Left forelimb (tissue), 1 donor: Measurements from ENCODE around the gene ADAMTS2.

Experiments
- DNase-seq: peaks from one replicate; pipeline ENCODE4 v3.0.0-alpha.2; 2018; ENCODE audit warnings: low spot score

Gene ADAMTS2

DNA sequence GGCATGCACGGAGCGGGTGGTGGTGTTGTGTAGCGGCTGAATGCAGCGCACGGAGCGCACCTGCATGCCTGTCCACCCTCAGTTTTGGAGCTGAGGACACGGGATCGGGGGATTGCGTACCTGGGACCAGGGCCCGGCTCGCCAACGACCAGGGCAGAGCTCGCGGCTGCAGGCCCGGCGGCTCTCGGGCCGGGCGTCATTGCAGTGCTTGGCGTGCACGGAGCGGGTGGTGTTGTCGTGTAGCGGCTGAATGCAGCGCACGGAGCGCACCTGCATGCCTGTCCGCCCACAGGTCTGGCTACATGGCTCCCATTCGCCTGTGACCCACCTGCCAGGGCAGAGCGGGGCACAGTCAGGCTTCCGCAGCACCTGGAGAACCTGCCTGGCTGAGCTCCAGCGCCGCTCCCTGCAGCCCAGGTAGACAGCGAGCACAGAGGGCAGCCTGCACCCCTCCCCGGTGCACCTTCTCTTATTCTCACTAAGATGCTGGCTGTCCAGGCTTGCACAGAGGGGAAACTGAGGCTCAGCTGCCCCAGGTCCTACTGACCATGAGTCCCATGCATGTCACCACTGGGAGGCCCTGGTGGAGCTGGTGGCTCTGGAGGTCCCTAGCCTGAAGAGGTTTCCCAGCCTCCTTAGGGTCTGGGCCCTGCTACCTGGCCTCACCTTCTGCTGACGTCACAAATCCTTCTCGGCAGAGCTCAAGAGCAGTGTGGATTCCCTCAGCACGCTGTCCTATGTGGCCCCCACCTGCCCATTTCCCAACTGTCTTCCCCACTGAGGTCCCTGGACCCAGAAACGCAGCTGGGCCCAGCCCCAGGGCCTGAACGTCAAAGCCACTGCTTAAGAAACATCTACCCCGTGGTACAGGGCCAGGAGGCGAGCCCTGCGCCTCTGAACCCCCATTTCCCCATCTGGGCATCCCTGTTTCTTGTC is 220.1 kb downstream of the ADAMTS2 start:
- DNase-seq, result peak; percentile 51

DNA sequence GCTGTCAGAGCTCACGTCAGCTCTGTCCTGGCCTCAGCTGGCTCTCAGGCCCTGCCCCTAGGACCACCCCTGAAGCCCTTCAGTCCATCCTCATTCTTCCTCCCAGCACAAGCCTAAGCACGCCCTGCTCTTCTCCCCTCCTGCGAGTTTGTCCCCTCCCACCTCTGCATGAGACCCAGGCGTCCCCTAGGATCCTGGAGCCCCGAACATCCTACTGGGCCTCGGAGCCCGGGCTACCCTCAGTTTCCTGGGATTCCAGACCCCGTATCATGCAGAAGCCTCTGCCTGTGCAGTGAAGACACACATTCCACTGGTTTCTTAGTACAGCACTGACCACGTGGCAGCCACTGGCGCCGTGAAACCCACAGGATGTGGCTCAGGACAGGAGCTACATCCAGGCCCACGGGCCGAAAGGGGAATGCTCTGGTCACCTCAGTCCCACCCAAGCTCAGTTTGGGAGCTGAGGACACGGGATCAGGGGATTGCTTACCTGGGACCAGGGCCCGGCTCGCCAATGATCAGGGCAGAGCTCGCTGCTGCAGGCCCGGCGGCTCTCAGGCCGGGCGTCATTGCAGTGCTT is 220.9 kb downstream of the ADAMTS2 start:
- peak; percentile 52 for DNase-seq

- peak; percentile 31 for DNase-seq
Observed at GRCh38 chr5:179123491-179124272, 221.6 kb downstream of the ADAMTS2 start.

- DNase-seq, result no peak
Observed at GRCh38 chr5:179123109-179123426, 222.2 kb downstream of the ADAMTS2 start.

DNA sequence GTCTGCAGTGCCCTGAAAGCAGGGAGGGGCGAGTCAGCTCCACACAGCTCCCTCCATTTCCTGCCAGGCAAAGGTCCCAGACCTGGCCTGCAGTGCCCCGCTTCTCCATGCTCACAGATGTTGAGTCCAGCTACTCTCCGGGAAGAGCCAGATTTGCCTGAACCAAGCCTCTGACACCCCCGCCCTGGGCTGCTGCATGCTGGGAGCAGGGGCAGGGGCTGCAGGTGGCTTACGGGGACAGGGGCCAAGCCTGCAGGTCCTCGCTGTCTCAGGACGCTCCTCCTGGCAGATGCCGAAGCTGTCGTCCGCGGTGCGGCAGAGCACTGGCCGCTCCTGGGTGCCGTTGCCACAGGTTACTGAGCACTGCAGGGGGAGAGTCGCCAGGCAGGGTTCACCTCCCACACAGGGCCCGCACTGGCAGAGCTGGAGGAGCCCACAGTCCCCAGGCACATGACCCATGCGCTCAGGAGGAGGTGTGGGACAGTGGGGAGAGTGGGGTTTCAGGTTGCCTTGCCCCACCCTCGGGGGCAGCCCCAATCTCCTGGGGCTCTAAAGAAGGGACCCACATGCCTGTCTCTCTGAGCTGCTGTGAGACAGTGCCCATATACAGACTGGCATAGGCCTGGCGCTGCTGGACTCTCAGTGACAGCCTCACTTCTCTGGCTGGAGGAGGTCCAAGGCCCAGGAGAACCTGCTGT is 222.7 kb downstream of the ADAMTS2 start:
- DNase-seq, result peak; percentile 49

DNA sequence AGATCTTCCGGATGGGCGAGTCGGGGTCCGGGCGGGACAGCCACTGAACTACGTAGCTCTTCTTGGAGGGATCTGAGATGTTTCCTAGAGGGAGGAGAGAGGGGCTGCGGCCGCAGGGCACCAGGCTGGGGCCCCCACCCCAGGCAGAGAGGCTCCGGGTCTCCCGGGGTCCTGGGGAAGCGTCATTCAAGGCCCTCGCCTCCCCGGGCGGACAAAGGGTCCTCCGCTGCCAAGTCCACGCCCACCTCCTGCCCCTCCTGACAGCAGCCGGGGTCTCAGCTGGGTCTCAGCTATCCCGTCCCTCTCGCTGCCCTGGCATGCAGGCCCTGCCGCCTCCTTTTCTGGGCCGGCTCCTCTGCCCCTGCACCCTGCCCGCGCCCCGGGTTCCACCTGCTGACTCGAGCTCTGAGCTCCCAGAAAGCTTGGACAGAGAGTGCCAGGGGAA is 223.6 kb downstream of the ADAMTS2 start:
- peak; percentile 62 for DNase-seq

DNA sequence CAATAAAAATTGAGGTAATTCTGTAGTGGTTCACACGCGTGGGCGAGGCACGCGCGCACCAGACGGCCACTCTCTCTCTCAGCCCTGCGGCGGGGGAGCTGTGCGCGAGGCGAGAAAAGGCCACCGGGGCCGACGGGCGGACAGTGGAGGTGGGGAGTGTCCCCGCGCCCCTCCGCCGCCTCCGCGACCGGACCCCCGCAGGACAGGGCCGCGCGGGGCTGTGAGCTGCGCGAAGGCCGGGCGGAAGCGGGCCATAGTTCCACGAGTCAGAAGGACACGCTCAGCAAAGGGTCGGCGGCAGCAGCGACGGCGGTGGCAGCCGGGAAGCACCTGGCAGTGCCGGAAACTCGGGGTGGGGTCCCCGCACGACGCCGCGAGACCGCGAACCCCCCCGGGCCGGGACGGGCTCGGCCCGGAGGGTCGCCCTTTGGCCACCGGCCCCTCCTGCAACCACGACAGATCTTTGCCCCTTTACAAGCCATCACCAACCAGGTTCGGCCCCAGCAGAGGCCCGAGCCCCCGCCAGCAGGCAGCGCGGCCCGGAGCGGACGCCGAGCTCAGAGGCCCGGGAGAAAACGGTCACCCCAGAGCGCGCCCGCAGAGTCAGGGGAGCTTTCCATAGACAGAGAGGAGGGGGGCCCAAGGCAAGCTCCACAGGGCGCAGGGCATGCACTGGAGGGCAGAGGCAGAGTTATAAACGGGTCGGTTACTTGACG is 224.2 kb downstream of the ADAMTS2 start:
- DNase-seq, result peak; percentile 31

- peak; percentile 34 for DNase-seq
Observed at GRCh38 chr5:179120421-179120861, 224.8 kb downstream of the ADAMTS2 start.

DNA sequence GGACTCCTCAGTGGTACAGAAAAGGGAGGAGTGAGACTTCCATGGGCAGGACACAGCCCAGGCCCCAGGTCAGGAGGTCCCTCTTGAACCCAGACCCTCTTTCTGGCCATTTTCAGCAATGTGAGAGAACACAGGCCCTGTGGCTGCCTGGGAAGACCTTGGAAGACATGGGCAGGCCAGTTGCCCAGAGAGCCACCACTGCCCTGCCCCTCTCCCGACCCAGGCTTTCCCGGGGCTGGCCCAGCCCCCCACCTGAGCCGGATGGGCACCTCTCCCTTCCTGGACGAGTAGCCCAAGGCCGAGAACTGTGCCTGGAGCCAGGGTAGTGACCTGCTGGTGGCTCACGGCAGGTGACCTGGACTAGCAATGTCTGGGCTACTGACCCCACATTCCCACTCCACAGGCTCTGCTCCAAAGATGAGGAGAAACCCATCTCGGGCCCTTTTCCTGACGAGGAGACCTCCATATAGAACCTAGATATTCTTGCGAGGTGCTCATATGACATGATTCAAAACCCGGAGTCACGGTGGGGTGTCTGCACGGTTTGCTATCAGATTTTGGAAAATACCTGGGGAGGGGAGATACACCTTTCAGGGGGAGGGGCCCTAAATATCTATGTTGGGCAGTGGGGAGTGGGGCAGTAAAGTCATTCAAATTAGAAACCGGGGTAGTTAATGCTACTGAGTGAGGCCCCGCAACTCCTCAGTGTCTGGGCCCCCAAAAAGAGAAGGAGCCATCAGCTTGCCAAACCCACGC is 225.7 kb downstream of the ADAMTS2 start:
- peak; percentile 63 for DNase-seq

DNA sequence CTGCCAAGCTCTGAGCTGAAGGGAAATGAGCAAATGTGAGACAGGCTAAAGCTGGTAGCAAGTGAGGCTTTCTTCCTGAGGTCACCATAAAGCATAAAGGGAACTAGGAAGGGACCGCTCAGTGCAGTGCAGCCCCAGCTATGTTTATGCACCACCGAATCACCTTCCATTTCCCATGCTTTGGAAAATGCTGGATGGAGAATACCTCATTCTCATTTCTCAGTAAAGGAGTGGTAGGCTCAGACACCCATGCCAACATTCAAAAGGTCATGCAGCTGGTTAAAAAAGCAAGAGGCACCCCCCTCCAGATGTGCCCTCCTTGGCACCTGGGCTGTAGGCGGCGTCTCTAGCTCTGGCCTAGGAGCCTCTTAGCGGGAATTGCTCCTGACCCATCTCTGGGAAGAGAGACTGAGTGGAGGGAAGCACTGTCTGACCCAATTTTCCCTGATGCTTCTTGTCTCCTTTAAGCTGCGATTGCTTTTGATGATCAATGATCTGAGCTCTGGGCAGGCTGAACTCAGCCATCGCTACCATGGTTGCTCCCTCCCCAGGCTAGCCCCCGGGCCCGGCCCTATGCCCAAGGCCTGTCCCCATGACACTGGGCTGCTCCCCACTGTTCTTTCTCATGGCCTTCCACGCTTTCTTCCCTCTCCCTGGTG is 226.4 kb downstream of the ADAMTS2 start:
- peak; percentile 25 for DNase-seq

- no peak for DNase-seq
Observed at GRCh38 chr5:179118338-179118737, 226.9 kb downstream of the ADAMTS2 start.

DNA sequence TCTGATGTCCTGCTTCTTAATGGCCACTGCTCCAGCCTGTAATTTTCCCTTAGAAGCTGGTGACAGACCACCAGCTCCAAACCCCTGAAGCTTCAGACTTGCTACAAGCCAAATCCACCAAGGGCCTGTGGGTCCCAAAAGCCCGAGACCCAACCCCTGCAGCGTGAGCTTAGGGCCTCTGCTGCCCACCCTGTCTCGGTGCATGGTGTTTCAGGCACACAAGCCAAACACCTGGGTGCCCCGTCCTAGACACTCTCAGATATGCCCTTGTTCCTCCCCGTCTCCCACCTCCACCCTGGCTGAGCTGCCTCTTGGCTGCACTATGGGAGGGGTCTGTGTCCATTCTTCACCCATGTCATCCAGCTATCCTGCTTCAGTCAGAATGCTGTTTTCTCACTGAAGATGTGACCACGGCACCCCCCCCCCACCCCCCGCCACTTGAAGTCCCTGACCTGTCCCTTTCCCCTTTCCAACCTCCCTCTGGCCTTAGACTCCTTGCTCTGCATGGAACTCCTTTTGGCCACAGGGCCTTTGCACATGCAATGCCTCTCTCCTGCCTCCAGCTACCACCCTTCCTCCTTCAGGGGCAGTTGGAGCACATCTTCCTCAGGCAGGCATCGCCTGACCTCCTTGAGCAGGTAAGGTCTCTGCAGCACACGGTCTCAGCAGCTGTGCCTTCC is 229.3 kb downstream of the ADAMTS2 start:
- DNase-seq, result no peak

DNA sequence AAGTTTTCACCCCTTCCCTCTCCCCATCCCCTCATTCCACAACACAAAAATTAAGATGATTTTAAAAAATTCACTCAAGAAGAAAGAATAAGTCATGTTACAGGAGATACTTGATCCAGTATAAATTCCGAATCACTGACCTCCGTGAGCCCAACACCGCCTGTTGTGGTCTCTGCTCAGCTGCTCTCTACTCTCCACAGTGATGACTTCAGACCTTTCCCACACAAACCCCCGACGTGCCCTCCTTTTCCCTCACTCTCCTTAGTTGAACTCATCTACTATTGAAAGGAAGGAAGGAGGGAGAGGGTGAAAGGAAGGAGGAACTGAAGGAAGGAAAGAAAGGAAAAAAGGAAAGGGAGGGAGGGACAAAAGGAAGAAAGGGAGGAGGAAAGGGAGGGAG is 230.0 kb downstream of the ADAMTS2 start:
- DNase-seq, result no peak

- no peak for DNase-seq
Observed at GRCh38 chr5:179114756-179115155, 230.5 kb downstream of the ADAMTS2 start.

DNA sequence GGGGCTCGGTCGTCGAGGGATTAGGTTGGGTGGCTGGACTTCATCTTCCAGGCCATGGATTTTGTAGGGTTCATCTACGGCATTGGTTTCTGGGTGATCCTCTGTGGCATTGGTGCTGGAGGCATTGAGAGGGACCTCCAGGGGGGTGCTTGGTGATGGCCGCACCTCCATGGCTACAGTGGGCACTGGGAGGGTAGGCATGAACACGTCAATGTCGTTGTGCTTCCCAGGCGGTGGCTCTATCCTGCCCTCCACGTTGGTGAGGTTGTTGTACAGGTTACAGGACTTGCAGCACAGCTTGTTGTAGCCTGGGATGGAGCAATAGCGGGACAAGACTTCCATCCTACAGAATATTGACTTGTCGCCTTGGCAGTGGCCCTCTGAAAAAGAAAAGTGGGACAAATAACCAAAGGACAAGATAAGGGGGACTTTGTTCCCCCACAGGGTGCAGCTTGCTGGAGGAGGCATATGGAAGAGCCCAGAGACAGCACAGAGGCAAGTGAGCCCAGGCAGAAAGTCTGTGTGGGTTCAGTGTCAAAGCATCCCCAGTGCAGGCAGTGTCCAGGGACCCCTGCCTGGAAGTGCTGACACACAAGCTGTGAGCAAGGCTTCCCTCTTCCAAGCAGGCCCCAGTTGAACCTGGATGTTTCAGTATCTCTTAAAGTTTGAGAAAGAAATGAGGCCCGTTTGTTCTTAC is 231.2 kb downstream of the ADAMTS2 start:
- no peak for DNase-seq

GRCh38 chr5:179113143-179113530 is 232.1 kb downstream of the ADAMTS2 start:
- DNase-seq, result no peak

DNA sequence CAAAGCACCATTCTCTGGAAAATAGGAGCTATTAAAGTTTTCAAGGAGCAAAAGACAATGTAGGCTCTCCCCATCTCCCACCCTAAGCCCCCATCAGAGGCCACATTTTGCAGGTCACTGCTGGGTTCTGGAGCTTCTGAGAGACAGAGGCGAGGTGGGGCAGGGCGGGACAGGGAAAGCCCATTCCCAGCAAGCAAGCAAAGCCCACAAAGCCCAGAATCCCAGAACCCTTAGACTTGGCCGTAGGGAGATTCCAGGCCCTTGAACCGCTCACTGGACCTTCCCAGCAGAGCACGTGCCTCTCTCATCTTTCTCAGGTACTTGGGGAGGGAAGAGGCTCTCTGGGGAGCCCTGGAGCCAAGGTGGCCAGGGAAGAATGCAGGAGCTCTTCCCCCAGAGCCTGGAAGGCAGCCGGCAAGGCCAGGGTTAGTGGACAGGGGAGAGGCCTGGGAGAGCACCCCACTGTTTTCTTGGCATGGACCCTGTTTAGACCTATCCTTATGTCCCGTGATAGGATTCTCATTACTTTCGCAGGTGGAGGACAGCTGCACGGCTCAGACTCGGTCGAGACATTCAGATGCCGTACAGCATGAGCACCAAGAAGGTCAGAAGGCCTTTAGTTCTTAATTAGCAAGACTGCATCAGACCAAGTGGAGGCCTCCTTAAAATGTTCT is 232.7 kb downstream of the ADAMTS2 start:
- no peak for DNase-seq
